MCF 10A (cell line): ENCODE results near the gene SAC3D1. TPM values are rescaled to one million over a fixed set of nuclear protein-coding genes. Genes with fewer than 3 reads are reported as not detected.

Experiments
- BruUV-seq: library from RNA; stranded (reverse); fragments of 400-500 nt; replicated peaks from 2 replicates; lab custom pipeline; 2021; lab: Mats Ljungman, UMichigan
- CTCF ChIA-PET: fragments of 300-600 bp; sonication (Branson Sonifier 250); formaldehyde crosslinking; extraction: SDS; loops from one replicate; lab custom pipeline; 2021; ENCODE audit warnings: antibody characterized with exemption, inconsistent platforms; lab: Yijun Ruan, JAX
- POLR2A ChIA-PET: fragments of 300-600, 350-650 bp; sonication (Branson Sonifier 250); formaldehyde crosslinking; extraction: SDS; loops from one replicate; lab custom pipeline; 2020; ENCODE audit warnings: antibody characterized with exemption, inconsistent platforms; lab: Yijun Ruan, JAX
- DNase-seq: peaks from one replicate; pipeline ENCODE4 v3.0.0-alpha.2; 2018; ENCODE audit not compliant: unreplicated experiment
- H3K27ac Mint-ChIP-seq: one replicate; pipeline ENCODE4 v1.8.0; 2022; ENCODE audit warnings: mild to moderate bottlenecking, low read depth, mixed read lengths; ENCODE audit not compliant: unreplicated experiment
- H3K27me3 Mint-ChIP-seq: one replicate; pipeline ENCODE4 v1.8.0; 2022; ENCODE audit warnings: mixed read lengths; ENCODE audit not compliant: insufficient read depth, unreplicated experiment
- H3K36me3 Mint-ChIP-seq: one replicate; pipeline ENCODE4 v1.8.0; 2022; ENCODE audit warnings: mild to moderate bottlenecking, moderate library complexity, mixed read lengths; ENCODE audit not compliant: insufficient read depth, unreplicated experiment
- H3K4me1 Mint-ChIP-seq: one replicate; pipeline ENCODE4 v1.8.0; 2022; ENCODE audit warnings: mixed read lengths; ENCODE audit not compliant: insufficient read depth, unreplicated experiment
- H3K4me3 Mint-ChIP-seq: one replicate; pipeline ENCODE4 v1.8.0; 2022; ENCODE audit warnings: mild to moderate bottlenecking, moderate library complexity, mixed read lengths; ENCODE audit not compliant: unreplicated experiment
- H3K9me3 Mint-ChIP-seq: one replicate; pipeline ENCODE4 v1.8.0; 2022; ENCODE audit warnings: mixed read lengths; ENCODE audit not compliant: unreplicated experiment
- intact Hi-C: fragments of 100-400 bp; cut with micrococcal nuclease; formaldehyde crosslinking; loops from 2 replicates; pipeline ENCODE4 v1.14.1; 2022
- total RNA-seq: library from RNA; stranded (reverse); gene quantifications from 2 replicates; pipeline ENCODE4 v1.2.3, GENCODE V29; 2022
- TF ChIP-seq, protein P1 (sequence below): fragments of 200-600 bp; IDR thresholded peaks from one replicate; pipeline ENCODE4 v1.8.0; 2022; ENCODE audit warnings: antibody characterized with exemption, mild to moderate bottlenecking; ENCODE audit not compliant: unreplicated experiment

Gene SAC3D1
- total RNA-seq, 1 experiment from 2014 or later: 14.0 TPM

DNA sequence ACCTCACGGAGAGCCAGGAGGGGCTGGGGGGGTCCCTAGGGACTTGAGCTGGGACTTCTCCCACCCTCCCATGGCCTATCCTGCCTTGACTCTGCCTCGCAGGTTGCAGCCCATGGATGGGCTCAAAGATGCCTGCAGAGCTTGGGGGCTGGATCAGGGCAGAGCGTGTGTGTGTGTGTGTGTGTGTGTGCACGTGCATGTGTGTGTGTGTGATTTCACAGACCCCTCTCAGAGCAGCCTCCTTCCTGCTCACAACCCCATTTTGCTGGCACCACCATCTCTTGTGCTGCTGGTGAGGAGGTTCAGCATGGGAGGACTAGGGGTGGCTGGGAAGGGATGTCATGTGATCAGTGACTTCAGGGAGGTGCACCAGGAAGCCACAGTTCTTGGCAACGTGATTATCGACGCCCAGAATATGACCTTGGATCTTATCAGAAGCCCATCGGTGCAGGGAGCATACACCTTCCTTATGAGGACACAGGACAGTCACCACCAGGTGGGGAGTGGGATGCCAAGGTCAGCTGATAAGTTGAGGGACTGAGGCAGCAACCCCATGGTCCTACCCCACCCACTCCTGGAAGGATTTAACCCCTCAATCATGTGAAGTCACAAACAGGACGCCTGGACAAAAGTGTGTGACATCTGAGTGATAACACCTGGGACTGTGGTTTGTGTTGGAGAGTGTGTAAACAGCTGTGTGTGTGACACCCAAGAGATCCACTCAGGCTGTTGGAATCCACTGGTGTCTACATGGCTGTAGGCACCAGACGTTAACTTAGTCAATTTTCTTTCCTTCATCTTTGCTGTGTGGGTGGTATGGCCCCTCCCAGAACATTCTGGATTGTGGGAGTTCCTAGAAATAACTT is 19.2 kb downstream of the SAC3D1 start:
- Mint-ChIP-seq H3K4me1 (peaks cover 5% of the 10 kb centered on the region), H3K27me3 (no peaks in the 10 kb centered on the region), H3K4me3 (no peak overlapping the region), H3K9me3 (no peaks in the 10 kb centered on the region), H3K36me3 (no peaks in the 10 kb centered on the region), H3K27ac (no peak overlapping the region)
- TF ChIP-seq, protein P1, sequence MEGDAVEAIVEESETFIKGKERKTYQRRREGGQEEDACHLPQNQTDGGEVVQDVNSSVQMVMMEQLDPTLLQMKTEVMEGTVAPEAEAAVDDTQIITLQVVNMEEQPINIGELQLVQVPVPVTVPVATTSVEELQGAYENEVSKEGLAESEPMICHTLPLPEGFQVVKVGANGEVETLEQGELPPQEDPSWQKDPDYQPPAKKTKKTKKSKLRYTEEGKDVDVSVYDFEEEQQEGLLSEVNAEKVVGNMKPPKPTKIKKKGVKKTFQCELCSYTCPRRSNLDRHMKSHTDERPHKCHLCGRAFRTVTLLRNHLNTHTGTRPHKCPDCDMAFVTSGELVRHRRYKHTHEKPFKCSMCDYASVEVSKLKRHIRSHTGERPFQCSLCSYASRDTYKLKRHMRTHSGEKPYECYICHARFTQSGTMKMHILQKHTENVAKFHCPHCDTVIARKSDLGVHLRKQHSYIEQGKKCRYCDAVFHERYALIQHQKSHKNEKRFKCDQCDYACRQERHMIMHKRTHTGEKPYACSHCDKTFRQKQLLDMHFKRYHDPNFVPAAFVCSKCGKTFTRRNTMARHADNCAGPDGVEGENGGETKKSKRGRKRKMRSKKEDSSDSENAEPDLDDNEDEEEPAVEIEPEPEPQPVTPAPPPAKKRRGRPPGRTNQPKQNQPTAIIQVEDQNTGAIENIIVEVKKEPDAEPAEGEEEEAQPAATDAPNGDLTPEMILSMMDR: no peak
- no peak for DNase-seq
- intact Hi-C loops: no loop called here
- ChIA-PET POLR2A (no interaction called here), CTCF (interaction anchor here (0.7 kb wide), 1 partner anchor 10 kb away, joined by 3 read pairs; no protein-coding TSS in a partner anchor)
- no TSS peak for BruUV-seq

DNA sequence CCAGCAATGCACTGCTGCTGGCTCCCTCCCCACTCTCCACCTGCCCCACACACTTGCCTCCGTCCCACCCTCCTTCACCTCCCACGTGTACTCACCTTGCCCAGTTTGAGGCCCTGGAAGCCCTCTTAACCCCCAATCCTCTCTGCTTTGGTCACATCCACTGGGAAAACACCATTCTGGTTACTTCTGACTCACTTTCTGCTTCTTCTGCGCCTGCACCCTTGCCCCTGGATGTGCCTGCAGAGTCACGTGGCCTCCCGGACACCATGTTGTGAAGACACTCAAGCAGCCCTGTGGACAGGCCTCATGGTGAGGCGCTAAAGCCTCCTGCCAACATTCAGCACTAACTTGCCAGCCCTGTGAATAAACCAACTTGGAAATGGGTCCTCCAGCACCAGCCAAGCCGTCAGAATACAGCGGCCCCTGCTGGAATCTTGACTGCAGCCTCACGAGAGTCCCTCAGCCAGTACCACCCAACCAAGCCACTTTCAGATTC is 20.0 kb downstream of the SAC3D1 start:
- DNase-seq: peak; percentile 34

GRCh38 chr11:65063532-65063931 is 22.5 kb downstream of the SAC3D1 start:
- BruUV-seq: no TSS peak
- intact Hi-C loops: no loop called here
- Mint-ChIP-seq H3K27ac (no peak overlapping the region), H3K27me3 (no peaks in the 10 kb centered on the region), H3K9me3 (no peaks in the 10 kb centered on the region), H3K4me3 (no peak overlapping the region), H3K36me3 (no peaks in the 10 kb centered on the region), H3K4me1 (peaks cover 5% of the 10 kb centered on the region)
- TF ChIP-seq, protein P1: no peak
- ChIA-PET CTCF (interaction anchor here (0.6 to 0.7 kb wide), 2 partner anchors 22 to 215 kb away, joined by 3 read pairs; no protein-coding TSS in a partner anchor), POLR2A (interaction anchor here (0.6 kb wide), 1 partner anchor 15 kb away, joined by 3 read pairs; no protein-coding TSS in a partner anchor)
- no peak for DNase-seq

More for the DNA sequence above, 20.0 kb downstream of the SAC3D1 start:
- peaks cover 5% of the 10 kb centered on the region for H3K4me1 Mint-ChIP-seq
- H3K27me3 Mint-ChIP-seq: no peaks in the 10 kb centered on the region
- intact Hi-C loops: no loop called here
- no peak overlapping the region for H3K4me3 Mint-ChIP-seq
- ChIA-PET CTCF (no interaction called here), POLR2A (no interaction called here)
- no peak overlapping the region for H3K27ac Mint-ChIP-seq
- TF ChIP-seq, protein P1: no peak
- no peaks in the 10 kb centered on the region for H3K36me3 Mint-ChIP-seq
- no TSS peak for BruUV-seq
- no peaks in the 10 kb centered on the region for H3K9me3 Mint-ChIP-seq

- Mint-ChIP-seq H3K4me1 (peaks cover 5% of the 10 kb centered on the region), H3K9me3 (no peaks in the 10 kb centered on the region), H3K4me3 (no peak overlapping the region), H3K36me3 (no peaks in the 10 kb centered on the region), H3K27me3 (no peaks in the 10 kb centered on the region), H3K27ac (no peak overlapping the region)
- ChIA-PET CTCF (interaction anchor here (0.7 kb wide), 1 partner anchor 21 kb away, joined by 3 read pairs; no protein-coding TSS in a partner anchor), POLR2A (interaction anchor here (1.6 kb wide), 1 partner anchor 32 kb away, joined by 5 read pairs; the partner anchor contains the start of gene VPS51)
- TF ChIP-seq, protein P1: no peak
- no TSS peak for BruUV-seq
- DNase-seq: no peak
- intact Hi-C loops: no loop called here
These were observed 23.8 kb downstream of the SAC3D1 start for GRCh38 chr11:65064847-65065240.
